ENCODE results near the gene OR2T4.
A peak's percentile ranks its signal among the peaks of the same experiment; 100 is the strongest.

Gene OR2T4

GRCh38 chr1:248361121-248361715 lies at the start of gene OR2T4:
Gene OR2T4, plus strand, starts transcription at chr1:248361665. Its CDS starts 0 bp downstream, at chr1:248361665.
- DNase-seq, result peak in 1 of 2 donors; percentile 76

DNA sequence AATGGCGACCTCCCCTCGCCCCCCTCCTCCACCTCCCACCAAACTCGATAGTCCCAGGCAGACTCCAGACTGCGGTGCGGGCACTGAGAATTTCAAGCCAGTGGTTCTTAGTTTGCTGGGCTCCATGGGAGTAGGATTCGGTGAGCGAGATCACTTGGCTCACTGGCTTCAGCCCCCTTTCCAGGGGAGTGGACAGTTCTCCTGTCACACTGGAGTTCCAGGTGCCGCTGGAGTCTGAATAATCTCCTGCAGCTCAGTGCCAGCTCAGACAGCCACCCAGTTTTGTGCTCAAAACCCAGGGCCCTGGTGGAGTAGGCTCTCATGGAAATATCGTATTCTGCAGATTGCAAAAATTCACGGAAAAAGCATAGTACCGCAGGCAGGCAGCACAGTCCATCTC lies 44.7 kb upstream of the OR2T4 start:
- DNase-seq, result no peak

GRCh38 chr1:248324468-248324867 lies 37.0 kb upstream of the OR2T4 start, which contains the start of gene OR2M7:
Gene OR2M7, minus strand, starts transcription at chr1:248324568. Its CDS starts 0 bp downstream, at chr1:248324568.
- DNase-seq, result no peak

DNA sequence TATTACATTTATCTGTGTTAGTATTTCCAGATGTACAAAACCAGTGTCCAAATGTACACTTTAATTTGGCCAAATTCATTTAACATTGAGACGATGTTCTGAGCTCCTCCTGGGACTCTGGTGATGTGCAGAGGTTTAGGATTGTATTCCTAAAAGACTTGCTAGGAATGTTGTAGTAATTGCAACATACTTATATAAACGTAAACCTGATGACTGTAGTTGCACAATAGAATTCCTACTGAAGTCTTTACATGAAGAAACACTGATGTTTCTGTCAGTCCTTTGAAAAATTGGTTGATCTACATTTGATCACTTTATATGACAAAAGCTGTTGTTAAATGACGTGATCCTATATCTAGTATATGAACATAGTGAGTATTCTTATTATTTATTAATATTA lies 18.0 kb upstream of the OR2T4 start:
- no peak for DNase-seq

DNA sequence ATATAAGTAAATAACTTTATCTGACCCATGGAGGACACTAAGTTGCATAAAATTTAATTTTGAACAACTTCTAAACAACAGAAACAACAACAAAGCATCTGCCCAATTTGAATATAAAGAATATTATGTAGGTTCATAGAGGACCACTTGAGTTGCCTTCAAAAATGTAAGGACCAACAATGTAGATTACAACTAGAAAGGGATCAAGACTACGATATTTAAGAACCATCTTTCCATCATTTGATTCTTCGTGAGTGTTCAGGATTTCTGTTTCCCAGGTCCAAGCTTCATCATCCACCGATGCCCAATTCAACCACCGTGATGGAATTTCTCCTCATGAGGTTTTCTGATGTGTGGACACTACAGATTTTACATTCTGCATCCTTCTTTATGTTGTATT lies 13.0 kb upstream of the OR2T4 start, which contains the start of gene OR14C36:
Gene OR14C36 (plus strand): TSS at position 301 of the 400 bp plus-strand sequence. CDS start 0 bp downstream, at position 301.
- no peak for DNase-seq

DNA sequence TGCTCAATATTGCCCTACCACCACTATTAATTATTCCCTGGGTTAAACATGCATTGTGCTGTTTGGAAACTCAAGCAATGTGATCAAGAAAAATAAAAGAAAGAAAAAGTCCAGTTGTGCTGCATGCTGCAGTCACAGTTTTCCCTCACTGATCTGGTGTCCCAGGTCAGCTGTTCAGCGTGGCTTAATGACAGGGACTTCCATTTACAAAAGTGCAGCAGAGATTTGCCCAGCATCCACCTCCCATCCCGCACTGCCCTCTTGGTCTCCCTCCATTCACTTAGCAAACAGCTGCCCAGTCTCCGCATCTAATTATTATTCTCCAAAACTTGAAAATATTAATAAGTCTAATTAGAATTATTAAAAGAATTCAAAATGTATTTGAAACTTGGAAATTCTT lies 2.0 kb upstream of the OR2T4 start:
- DNase-seq, result peak in 1 of 2 donors; percentile 8

GRCh38 chr1:248366609-248367008 lies 5.1 kb downstream of the OR2T4 start:
- DNase-seq, result no peak

DNA sequence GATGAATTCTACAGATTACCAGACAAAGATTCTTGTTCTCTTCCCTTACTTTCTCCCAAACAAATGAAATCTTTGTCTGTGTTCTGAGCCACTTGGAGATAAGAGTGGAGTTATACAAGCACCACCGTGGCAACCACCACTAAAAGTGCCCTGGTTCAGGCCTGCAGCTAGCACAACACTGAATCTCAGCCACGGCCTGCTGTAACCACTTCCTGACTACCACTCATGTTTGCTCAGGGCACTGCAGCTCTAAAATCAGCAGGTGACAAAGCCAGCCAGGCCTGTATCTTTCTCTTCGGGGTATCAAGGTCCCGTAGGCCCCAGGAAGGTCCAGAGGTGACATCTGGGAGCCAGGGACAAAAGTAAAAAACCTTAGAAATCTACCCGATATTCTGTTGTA lies 10.9 kb downstream of the OR2T4 start:
- DNase-seq, result no peak

DNA sequence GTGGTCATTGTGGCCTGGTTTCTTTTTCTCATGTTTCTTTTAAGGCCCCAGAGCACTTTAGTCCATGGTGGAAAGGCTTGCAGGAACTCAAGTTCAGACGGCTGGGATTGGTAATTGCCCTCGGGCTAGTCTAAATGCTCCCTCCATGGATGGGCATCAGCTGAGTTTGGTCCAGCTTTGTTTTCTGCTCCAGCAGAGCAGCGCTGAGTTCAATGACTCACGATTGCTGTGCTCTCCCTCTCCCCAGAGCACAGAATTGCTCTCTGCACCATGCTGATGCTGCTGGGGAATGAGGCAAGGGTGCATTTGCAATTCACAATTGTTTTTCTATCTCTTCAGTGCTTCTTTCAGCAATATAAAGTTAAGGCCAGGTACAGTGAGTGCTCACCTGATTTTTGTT lies 12.3 kb downstream of the OR2T4 start:
- no peak for DNase-seq

DNA sequence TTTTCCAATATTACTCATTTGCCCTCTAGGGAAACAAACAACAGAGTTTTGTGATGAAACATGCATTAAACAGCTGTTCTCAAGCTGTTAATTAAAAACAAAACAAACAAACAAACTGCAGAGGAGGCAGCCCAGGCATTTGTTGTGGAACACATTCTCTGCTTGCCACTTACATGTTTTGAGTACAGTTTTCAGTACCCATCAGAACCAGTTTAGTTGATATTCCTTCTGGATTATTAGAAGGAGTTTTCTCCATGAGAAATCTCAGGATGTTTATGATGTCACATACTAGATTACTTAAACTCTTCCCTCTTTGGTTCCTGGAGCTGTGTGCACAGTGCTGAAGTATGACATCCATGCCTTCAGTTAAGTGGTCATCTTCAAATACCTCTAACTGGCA lies 14.0 kb downstream of the OR2T4 start, which contains the start of gene OR2T6:
Gene OR2T6 (plus strand): TSS at position 301 of the 400 bp plus-strand sequence. CDS start 11,863 bp downstream, outside the sequence.
- no peak for DNase-seq

DNA sequence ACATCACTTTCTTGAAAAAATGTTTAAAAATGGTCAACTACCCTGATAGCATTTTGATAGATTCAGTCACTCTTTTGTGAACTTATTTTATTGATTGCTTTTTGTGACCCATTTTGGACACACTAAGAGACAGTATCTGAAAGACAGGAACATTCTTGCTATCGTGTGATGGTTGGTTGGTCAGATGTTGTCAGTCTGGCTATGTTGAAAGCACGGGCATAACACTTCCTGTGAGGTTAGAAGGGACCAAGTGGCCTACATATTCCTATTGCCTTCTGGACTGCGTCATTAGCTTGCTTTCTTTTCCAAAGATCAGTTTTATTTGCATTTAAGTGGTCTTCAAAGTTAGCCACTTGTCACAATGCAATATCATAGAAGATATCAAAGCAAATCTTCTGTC lies 15.5 kb downstream of the OR2T4 start:
- no peak for DNase-seq

DNA sequence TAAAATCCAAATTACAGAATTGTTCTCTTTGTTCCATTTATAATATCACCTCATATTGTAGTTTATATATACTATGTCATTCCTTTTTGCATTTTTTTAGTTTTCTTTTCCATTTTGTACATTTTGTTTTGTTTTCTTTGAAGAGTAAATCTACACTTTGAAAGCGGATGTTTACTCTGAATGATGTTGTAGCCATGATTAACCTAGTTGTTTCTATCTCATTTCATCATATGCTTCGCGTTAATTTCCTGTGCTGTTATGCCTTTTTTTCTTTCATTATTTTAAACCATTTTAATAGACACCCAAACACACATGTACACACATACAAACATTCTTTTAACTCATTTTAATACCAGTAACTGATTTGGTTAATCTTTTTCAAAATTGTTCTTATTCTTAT lies 19.4 kb downstream of the OR2T4 start:
- DNase-seq, result no peak

- DNase-seq, result no peak
These were observed 27.0 kb downstream of the OR2T4 start for GRCh38 chr1:248388426-248388825.

DNA sequence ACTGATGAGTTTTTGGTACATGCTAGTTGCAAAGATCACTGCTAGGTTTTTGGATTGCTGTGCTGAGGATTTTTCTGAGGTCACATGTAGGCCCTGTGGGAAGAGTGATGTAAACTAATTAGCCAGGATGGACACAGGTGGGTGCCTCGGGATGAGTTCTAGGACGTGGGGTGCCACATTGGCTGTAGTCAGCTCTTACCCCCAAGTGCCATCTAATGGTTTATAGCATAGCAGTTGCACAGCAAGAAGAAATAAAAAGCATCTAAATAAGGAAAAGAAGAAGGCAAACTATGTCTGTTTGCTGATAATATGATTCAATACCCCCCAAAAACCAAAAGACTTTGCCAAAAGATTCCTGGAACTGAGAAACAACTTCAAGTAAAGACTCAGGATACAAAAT lies 31.6 kb downstream of the OR2T4 start:
- no peak for DNase-seq

- DNase-seq, result no peak
These were observed 41.3 kb downstream of the OR2T4 start, which contains the start of gene OR2T1 for GRCh38 chr1:248402748-248403147. Gene OR2T1, plus strand, starts transcription at chr1:248403048. Its CDS starts 3,100 bp downstream, at chr1:248406148.

GRCh38 chr1:248404024-248404423 lies 42.6 kb downstream of the OR2T4 start:
- DNase-seq, result no peak

GRCh38 chr1:248406721-248407692 lies 45.5 kb downstream of the OR2T4 start:
- no peak for DNase-seq
